ENCODE results near the gene PKN1.

- TF ChIP-seq CTCF (conservative IDR thresholded peaks at IDR 0.05; ENCODE audit: low read depth, low read length): no peak
- no peak for TF ChIP-seq SMC3 (IDR thresholded peaks at IDR 0.05; ENCODE audit: low read depth, low read length)
- no peak for TF ChIP-seq MXI1 (IDR thresholded peaks at IDR 0.05; ENCODE audit: borderline replicate concordance, low read depth, low read length)
- TF ChIP-seq RCOR1 (IDR thresholded peaks at IDR 0.05; ENCODE audit: insufficient replicate concordance, low read length): no peak
- no peak for TF ChIP-seq MAZ (IDR thresholded peaks at IDR 0.05; ENCODE audit: borderline replicate concordance, low read depth, low read length)
- no peak for TF ChIP-seq FOS (IDR thresholded peaks at IDR 0.05; ENCODE audit: low read depth, low read length)
- TF ChIP-seq POLR2A (IDR thresholded peaks at IDR 0.05; ENCODE audit: low read depth, low read length): no peak
- TF ChIP-seq CHD1 (IDR thresholded peaks at IDR 0.05; ENCODE audit: low read depth, low read length): no peak
- TF ChIP-seq MAFK (IDR thresholded peaks at IDR 0.05; ENCODE audit: low read depth, low read length): no peak
- TF ChIP-seq ELK1 (IDR thresholded peaks at IDR 0.05; ENCODE audit: borderline replicate concordance, low read depth, low read length): no peak
- no peak for TF ChIP-seq CEBPB (IDR thresholded peaks at IDR 0.05; ENCODE audit: low read depth, low read length)
- TF ChIP-seq BHLHE40 (IDR thresholded peaks at IDR 0.05; ENCODE audit: low read depth, low read length): no peak
These were observed 27.8 kb downstream of the PKN1 start for GRCh38 chr19:14460935-14461334.

All from IMR-90 (cell line).